Measurements from ENCODE around the gene MSMP.

GRCh38 chr9:35705372-35705771, 48.7 kb downstream of the MSMP start:
- TF ChIP-seq EZH2 (IDR thresholded peaks at IDR 0.05; ENCODE audit: low read depth, unreplicated experiment) (no peak), CTCF (conservative IDR thresholded peaks at IDR 0.05; ENCODE audit: low read depth in 2 of 2) (no peak), EZH2phosphoT487 (IDR thresholded peaks at IDR 0.05; ENCODE audit: unreplicated experiment) (no peak), ZNF462 (CRISPR knock-in tag; IDR thresholded peaks at IDR 0.05) (no peak), POLR2AphosphoS5 (IDR thresholded peaks at IDR 0.05; ENCODE audit: low read depth) (no peak), JUNB (IDR thresholded peaks at IDR 0.05; ENCODE audit: unreplicated experiment) (no peak), REST (IDR thresholded peaks at IDR 0.05; ENCODE audit: unreplicated experiment) (no peak), CREB1 (CRISPR knock-in tag; IDR thresholded peaks at IDR 0.05; ENCODE audit: low read depth) (no peak), NANOG (IDR thresholded peaks at IDR 0.05; ENCODE audit: borderline replicate concordance) (no peak), ETS1 (IDR thresholded peaks at IDR 0.05) (no peak), ZNF331 (CRISPR knock-in tag; IDR thresholded peaks at IDR 0.05; ENCODE audit: low read depth) (no peak)

All from GM23338 (cell line).